ENCODE results near the gene MRPS11. TPM values are rescaled to one million over a fixed set of nuclear protein-coding genes. Genes with fewer than 3 reads are reported as not detected.

The MRPS11 gene
- total and polyA plus RNA-seq, 2 experiments from 2014 or later, result 24.9 to 76.6 TPM

DNA sequence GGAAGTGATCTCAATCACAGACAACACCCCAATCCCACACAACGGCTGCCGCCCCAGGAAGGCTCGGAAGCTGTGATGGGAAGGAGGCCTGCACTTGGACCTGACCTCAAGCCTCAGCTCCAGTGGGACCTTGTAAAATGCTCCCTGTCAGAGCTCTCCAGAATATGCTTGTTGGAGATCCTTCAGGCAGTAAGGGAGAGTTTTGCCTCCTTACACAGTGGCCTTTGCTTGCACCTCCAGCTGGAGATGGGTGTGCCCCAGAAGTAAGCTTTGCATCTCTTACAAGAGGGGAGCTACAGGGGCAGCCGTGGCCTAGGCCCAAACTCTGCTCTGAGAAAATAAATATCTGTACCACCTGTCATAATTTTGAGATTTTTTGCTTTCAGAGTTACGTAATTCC, 10.4 kb downstream of the MRPS11 start:
- DNase-seq, result no peak
- Histone ChIP-seq H3K4me2 (ENCODE audit: unreplicated experiment) (no peak overlapping the region), H3K9me2 (ENCODE audit: insufficient read depth) (no peaks in the 10 kb centered on the region), H4K20me1 (ENCODE audit: insufficient read depth) (no peaks in the 10 kb centered on the region), H3K9ac (no peak overlapping the region), H3K27ac (no peak overlapping the region), H3K4me1 (ENCODE audit: insufficient read depth) (no peaks in the 10 kb centered on the region), H3K36me3 (ENCODE audit: low read depth) (no peaks in the 10 kb centered on the region; the same call in 1 of the 2 replicates), H3K27me3 (replicated peaks; ENCODE audit: insufficient read depth) (no peaks in the 10 kb centered on the region), H2AFZ (no peak overlapping the region), H3F3A (ENCODE audit: insufficient read depth) (0 out of 2 replicates have a peak, but pooled peaks cover 4% of the 10 kb centered on the region), H3K4me3 (no peak overlapping the region), H3K79me2 (ENCODE audit: insufficient read depth) (no peaks in the 10 kb centered on the region), H3K9me3 (ENCODE audit: low read depth) (no peaks in the 10 kb centered on the region)
- TF ChIP-seq EZH2phosphoT487 (IDR thresholded peaks at IDR 0.05; ENCODE audit: insufficient read depth, low read depth), result no peak
- no peak for TF ChIP-seq EZH2 (IDR thresholded peaks at IDR 0.05; ENCODE audit: insufficient read depth, poor library complexity, severe bottlenecking)
- in situ Hi-C loops (cut with MboI), result loop anchor here (10.0 kb wide), 1 partner anchor 137 kb away; no protein-coding TSS in a partner anchor
- 88 to 89% methylated on average over 5 of the region's 5 CpGs for whole genome bisulfite sequencing, 2 experiments (ENCODE audit: low coverage in 1 of 2, low lambda C conversion rate in 2 of 2, missing lambda C conversion rate in 2 of 2)

GRCh38 chr15:88479169-88479568, 11.7 kb downstream of the MRPS11 start:
- DNase-seq, result no peak
- H2AFZ ChIP-seq, result no peak overlapping the region
- no peaks in the 10 kb centered on the region; the same call in 1 of the 2 replicates for H3K36me3 ChIP-seq (ENCODE audit: low read depth)
- TF ChIP-seq EZH2 (IDR thresholded peaks at IDR 0.05; ENCODE audit: insufficient read depth, poor library complexity, severe bottlenecking) (no peak), EZH2phosphoT487 (IDR thresholded peaks at IDR 0.05; ENCODE audit: insufficient read depth, low read depth) (no peak)
- no peaks in the 10 kb centered on the region for H3K9me2 ChIP-seq (ENCODE audit: insufficient read depth)
- H3K9ac ChIP-seq, result no peak overlapping the region
- in situ Hi-C loops (cut with MboI), result loop anchor here (10.0 kb wide), 1 partner anchor 136 kb away; no protein-coding TSS in a partner anchor
- no peaks in the 10 kb centered on the region for H4K20me1 ChIP-seq (ENCODE audit: insufficient read depth)
- 0 out of 2 replicates have a peak, but pooled peaks cover 4% of the 10 kb centered on the region for H3F3A ChIP-seq (ENCODE audit: insufficient read depth)
- H3K79me2 ChIP-seq (ENCODE audit: insufficient read depth), result no peaks in the 10 kb centered on the region
- H3K27me3 ChIP-seq (replicated peaks; ENCODE audit: insufficient read depth), result no peaks in the 10 kb centered on the region
- WGBS, 2 experiments (ENCODE audit: low coverage in 1 of 2, low lambda C conversion rate in 2 of 2, missing lambda C conversion rate in 2 of 2), result 62 to 69% methylated on average over 3 of the region's 3 CpGs
- no peak overlapping the region for H3K4me3 ChIP-seq
- no peak overlapping the region for H3K4me2 ChIP-seq (ENCODE audit: unreplicated experiment)
- no peak overlapping the region for H3K27ac ChIP-seq
- no peaks in the 10 kb centered on the region for H3K4me1 ChIP-seq (ENCODE audit: insufficient read depth)
- H3K9me3 ChIP-seq (ENCODE audit: low read depth), result no peaks in the 10 kb centered on the region

- H4K20me1 ChIP-seq (ENCODE audit: insufficient read depth), result no peaks in the 10 kb centered on the region
- no peak overlapping the region for H3K27ac ChIP-seq
- H3K36me3 ChIP-seq (ENCODE audit: low read depth), result no peaks in the 10 kb centered on the region
- no peak overlapping the region for H2AFZ ChIP-seq
- in situ Hi-C loops (cut with MboI), result no loop called here
- no peaks in the 10 kb centered on the region for H3K79me2 ChIP-seq (ENCODE audit: insufficient read depth)
- H3K9ac ChIP-seq, result no peak overlapping the region
- H3K4me3 ChIP-seq, result no peak overlapping the region
- no peaks in the 10 kb centered on the region for H3K27me3 ChIP-seq (replicated peaks; ENCODE audit: insufficient read depth)
- H3K9me3 ChIP-seq (ENCODE audit: low read depth), result no peaks in the 10 kb centered on the region
- TF ChIP-seq EZH2 (IDR thresholded peaks at IDR 0.05; ENCODE audit: insufficient read depth, poor library complexity, severe bottlenecking), result no peak
- no peak for TF ChIP-seq EZH2phosphoT487 (IDR thresholded peaks at IDR 0.05; ENCODE audit: insufficient read depth, low read depth)
- 83 to 88% methylated on average over 8 of the region's 8 CpGs for WGBS, 2 experiments (ENCODE audit: low coverage in 1 of 2, low lambda C conversion rate in 2 of 2, missing lambda C conversion rate in 2 of 2)
- no peaks in the 10 kb centered on the region for H3F3A ChIP-seq (ENCODE audit: insufficient read depth)
- DNase-seq, result no peak
- no peaks in the 10 kb centered on the region for H3K9me2 ChIP-seq (ENCODE audit: insufficient read depth)
- H3K4me2 ChIP-seq (ENCODE audit: unreplicated experiment), result no peak overlapping the region
- no peaks in the 10 kb centered on the region for H3K4me1 ChIP-seq (ENCODE audit: insufficient read depth)
These were observed 13.5 kb downstream of the MRPS11 start for GRCh38 chr15:88480981-88481380.

- H3K9ac ChIP-seq, result no peak overlapping the region
- H3K27ac ChIP-seq, result no peak overlapping the region
- no peak overlapping the region for H2AFZ ChIP-seq
- in situ Hi-C loops (cut with MboI), result no loop called here
- TF ChIP-seq EZH2phosphoT487 (IDR thresholded peaks at IDR 0.05; ENCODE audit: insufficient read depth, low read depth) (no peak), EZH2 (IDR thresholded peaks at IDR 0.05; ENCODE audit: insufficient read depth, poor library complexity, severe bottlenecking) (no peak)
- no peak overlapping the region for H3K4me3 ChIP-seq
- H3K9me3 ChIP-seq (ENCODE audit: low read depth), result no peaks in the 10 kb centered on the region
- H3K27me3 ChIP-seq (replicated peaks; ENCODE audit: insufficient read depth), result no peaks in the 10 kb centered on the region
- no peaks in the 10 kb centered on the region for H3K9me2 ChIP-seq (ENCODE audit: insufficient read depth)
- H3K4me1 ChIP-seq (ENCODE audit: insufficient read depth), result peaks cover 8% of the 10 kb centered on the region
- no peaks in the 10 kb centered on the region for H3K36me3 ChIP-seq (ENCODE audit: low read depth)
- no peaks in the 10 kb centered on the region for H4K20me1 ChIP-seq (ENCODE audit: insufficient read depth)
- no peak for DNase-seq
- no peaks in the 10 kb centered on the region for H3K79me2 ChIP-seq (ENCODE audit: insufficient read depth)
- no peaks in the 10 kb centered on the region for H3F3A ChIP-seq (ENCODE audit: insufficient read depth)
- WGBS, 2 experiments (ENCODE audit: low coverage in 1 of 2, low lambda C conversion rate in 2 of 2, missing lambda C conversion rate in 2 of 2), result 89 to 90% methylated on average over 1 of the region's 1 CpG
- no peak overlapping the region for H3K4me2 ChIP-seq (ENCODE audit: unreplicated experiment)
These were observed 14.8 kb downstream of the MRPS11 start for GRCh38 chr15:88482263-88482662.
